Keratinocyte (primary cell): ENCODE results near the gene CMKLR1. TPM values are rescaled to one million over a fixed set of nuclear protein-coding genes. Genes with fewer than 3 reads are reported as not detected.

ENCODE experiments used
- DNase-seq: peaks from one replicate; pipeline ENCODE4 v3.0.0-alpha.2; 2011; ENCODE audit warnings: low read depth, missing footprints, low spot score
- FAIRE-seq: peaks from 2 replicates; lab custom pipeline; 2011; peaks lifted over from hg19 to GRCh38; lab: Jason Lieb, UNC
- H2AFZ ChIP-seq: 2 replicates; pipeline ENCODE4 v1.6.0; 2012; ENCODE audit warnings: low read length, control low read depth, inconsistent platforms; ENCODE audit not compliant: control insufficient read depth
- H3K27ac ChIP-seq: 2 replicates; pipeline ENCODE4 v1.5.1; 2011; ENCODE audit warnings: low read length; ENCODE audit not compliant: control insufficient read depth, insufficient read depth
- H3K27me3 ChIP-seq: 3 replicates; pipeline ENCODE4 v1.6.0; 2011; ENCODE audit warnings: low read length; ENCODE audit not compliant: control insufficient read depth, insufficient read depth; ENCODE audit errors: extremely low read depth
- H3K36me3 ChIP-seq, 2 experiments: 2 replicates in 1 of 2; 3 replicates in 1 of 2; pipeline ENCODE4 v1.5.1; 2011; ENCODE audit warnings: low read length in 2 of 2, mild to moderate bottlenecking in 1 of 2; ENCODE audit not compliant: control insufficient read depth in 2 of 2, insufficient read depth in 2 of 2; ENCODE audit errors: extremely low read depth in 1 of 2
- H3K4me1 ChIP-seq: 3 replicates; pipeline ENCODE4 v1.5.1; 2011; ENCODE audit warnings: low read length; ENCODE audit not compliant: control insufficient read depth, insufficient read depth; ENCODE audit errors: extremely low read depth
- H3K4me2 ChIP-seq: 3 replicates; pipeline ENCODE4 v1.6.0; 2011; ENCODE audit warnings: low read depth, low read length; ENCODE audit not compliant: control insufficient read depth, insufficient read depth; ENCODE audit errors: extremely low read depth
- H3K4me3 ChIP-seq, 3 experiments: fragments of 200-600 bp in 1 of 3; sonication (generic) in 1 of 3; 2 replicates in 2 of 3; 3 replicates in 1 of 3; pipeline ENCODE4 v1.5.1; 2011 to 2016; ENCODE audit warnings: low read length in 3 of 3, mild to moderate bottlenecking in 3 of 3, control low read depth in 2 of 3, inconsistent platforms in 1 of 3, low read depth in 1 of 3, mixed read lengths in 1 of 3, mixed run types in 1 of 3, moderate library complexity in 1 of 3; ENCODE audit not compliant: control insufficient read depth in 2 of 3, insufficient read depth in 2 of 3; ENCODE audit errors: extremely low read depth in 1 of 3
- H3K79me2 ChIP-seq: 2 replicates; pipeline ENCODE4 v1.6.0; 2012; ENCODE audit warnings: low read length; ENCODE audit not compliant: control insufficient read depth, insufficient read depth
- H3K9ac ChIP-seq: 3 replicates; pipeline ENCODE4 v1.6.0; 2011; ENCODE audit warnings: low read length; ENCODE audit not compliant: control insufficient read depth, insufficient read depth; ENCODE audit errors: extremely low read depth
- H3K9me1 ChIP-seq: 3 replicates; pipeline ENCODE4 v1.6.0; 2011; ENCODE audit warnings: low read length; ENCODE audit not compliant: control insufficient read depth, insufficient read depth; ENCODE audit errors: extremely low read depth
- H3K9me3 ChIP-seq: 2 replicates; pipeline ENCODE4 v1.5.1; 2012; ENCODE audit warnings: low read depth, low read length; ENCODE audit not compliant: control insufficient read depth
- H4K20me1 ChIP-seq: 3 replicates; pipeline ENCODE4 v1.6.0; 2011; ENCODE audit warnings: low read length; ENCODE audit not compliant: control insufficient read depth, insufficient read depth; ENCODE audit errors: extremely low read depth
- EZH2 ChIP-seq: IDR thresholded peaks from one replicate; pipeline ENCODE4 v1.6.1; 2012; ENCODE audit warnings: inconsistent platforms, mild to moderate bottlenecking, low read length, moderate library complexity
- dilution Hi-C: fragments of 300-500 bp; cut with MboI; formaldehyde crosslinking; loops from one replicate; pipeline ENCODE4 v1.7.0; 2020; ENCODE audit warnings: low sequenced_read_pairs; ENCODE audit not compliant: extremely low pct_ligation_motif_present
- polyA plus RNA-seq, 5 experiments: library from polyadenylated mRNA; depleted of rRNA in 3 of 5; stranded (reverse) in 3 of 5; stranded (forward) in 1 of 5; unstranded in 1 of 5; fragments of >200 nt; gene quantifications; 1 replicate in 1 of 5; 2 replicates in 3 of 5; 3 replicates in 1 of 5; pipeline versions ENCODE4 v1.2.1 to v1.2.3, GENCODE V29; 2011 to 2012; ENCODE audit warnings: missing spikeins in 2 of 5, low read depth in 1 of 5, low replicate concordance in 1 of 5
- TF ChIP-seq, protein P1 (sequence below), 3 experiments: IDR thresholded peaks in 1 of 3; conservative IDR thresholded peaks in 1 of 3; optimal IDR thresholded peaks in 1 of 3; 2 replicates in 2 of 3; 3 replicates in 1 of 3; pipeline versions ENCODE3 to v1.5.1; 2011; ENCODE audit warnings: low read length in 3 of 3, mild to moderate bottlenecking in 3 of 3, moderate library complexity in 2 of 3, control low read depth in 1 of 3, inconsistent platforms in 1 of 3; ENCODE audit not compliant: insufficient read depth in 2 of 3; ENCODE audit errors: extremely low read depth in 1 of 3

Gene CMKLR1
- polyA plus RNA-seq, 1 donor (not counting 4 experiments of a cell fraction or from before 2014, with no cell fraction given) = not detected

DNA sequence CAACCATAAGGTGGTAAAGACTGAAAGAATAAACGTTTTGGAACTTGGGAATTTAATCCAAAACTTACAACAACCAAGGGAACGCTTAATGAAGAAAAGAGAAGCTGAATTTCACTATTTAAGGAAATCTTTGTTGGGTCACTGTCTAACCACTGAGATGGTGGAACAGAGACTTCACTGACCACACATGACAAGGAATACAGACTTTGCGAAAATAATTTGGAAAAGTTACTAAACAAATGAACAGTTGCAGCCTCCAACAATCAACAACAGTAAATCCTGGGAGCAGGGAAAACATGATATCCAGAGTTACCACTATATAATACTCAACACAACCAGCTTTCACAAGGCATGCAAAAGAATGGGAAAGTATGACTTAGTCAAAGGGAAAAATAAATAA lies 79.1 kb downstream of the CMKLR1 start:
- FAIRE-seq = no peak

GRCh38 chr12:108257610-108258106 lies 81.5 kb downstream of the CMKLR1 start:
- Histone ChIP-seq H3K9me1 (no peaks in the 10 kb centered on the region), H3K4me2 (no peak overlapping the region), H4K20me1 (no peaks in the 10 kb centered on the region), H3K9me3 (no peaks in the 10 kb centered on the region), H3K79me2 (no peaks in the 10 kb centered on the region), H3K36me3 (no peaks in the 10 kb centered on the region), H3K9ac (no peak overlapping the region), H3K27me3 (no peaks in the 10 kb centered on the region), H3K27ac (no peak overlapping the region), H3K4me1 (no peaks in the 10 kb centered on the region), H3K4me3 (no peak overlapping the region), H2AFZ (no peak overlapping the region)
- dilution Hi-C loops = no loop called here
- FAIRE-seq = no peak
- TF ChIP-seq EZH2 = no peak
- TF ChIP-seq, protein P1, sequence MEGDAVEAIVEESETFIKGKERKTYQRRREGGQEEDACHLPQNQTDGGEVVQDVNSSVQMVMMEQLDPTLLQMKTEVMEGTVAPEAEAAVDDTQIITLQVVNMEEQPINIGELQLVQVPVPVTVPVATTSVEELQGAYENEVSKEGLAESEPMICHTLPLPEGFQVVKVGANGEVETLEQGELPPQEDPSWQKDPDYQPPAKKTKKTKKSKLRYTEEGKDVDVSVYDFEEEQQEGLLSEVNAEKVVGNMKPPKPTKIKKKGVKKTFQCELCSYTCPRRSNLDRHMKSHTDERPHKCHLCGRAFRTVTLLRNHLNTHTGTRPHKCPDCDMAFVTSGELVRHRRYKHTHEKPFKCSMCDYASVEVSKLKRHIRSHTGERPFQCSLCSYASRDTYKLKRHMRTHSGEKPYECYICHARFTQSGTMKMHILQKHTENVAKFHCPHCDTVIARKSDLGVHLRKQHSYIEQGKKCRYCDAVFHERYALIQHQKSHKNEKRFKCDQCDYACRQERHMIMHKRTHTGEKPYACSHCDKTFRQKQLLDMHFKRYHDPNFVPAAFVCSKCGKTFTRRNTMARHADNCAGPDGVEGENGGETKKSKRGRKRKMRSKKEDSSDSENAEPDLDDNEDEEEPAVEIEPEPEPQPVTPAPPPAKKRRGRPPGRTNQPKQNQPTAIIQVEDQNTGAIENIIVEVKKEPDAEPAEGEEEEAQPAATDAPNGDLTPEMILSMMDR (optimal IDR thresholded peaks at IDR 0.05 in 1 of 3, IDR thresholded peaks at IDR 0.05 in 1 of 3, conservative IDR thresholded peaks at IDR 0.05 in 1 of 3; ENCODE audit: extremely low read depth in 1 of 3, insufficient read depth in 2 of 3, low read length in 3 of 3) = no peak
- no peak for DNase-seq

More for the DNA sequence above, 79.1 kb downstream of the CMKLR1 start:
- no peak overlapping the region for H3K27ac ChIP-seq
- no peak overlapping the region for H2AFZ ChIP-seq
- H3K9me1 ChIP-seq = no peaks in the 10 kb centered on the region
- H3K79me2 ChIP-seq = no peaks in the 10 kb centered on the region
- H3K9ac ChIP-seq = no peak overlapping the region
- DNase-seq = no peak
- dilution Hi-C loops = no loop called here
- H3K4me3 ChIP-seq = no peak overlapping the region
- no peaks in the 10 kb centered on the region for H4K20me1 ChIP-seq
- TF ChIP-seq EZH2 = no peak
- TF ChIP-seq, protein P1 (optimal IDR thresholded peaks at IDR 0.05 in 1 of 3, IDR thresholded peaks at IDR 0.05 in 1 of 3, conservative IDR thresholded peaks at IDR 0.05 in 1 of 3; ENCODE audit: extremely low read depth in 1 of 3, insufficient read depth in 2 of 3, low read length in 3 of 3) = no peak
- H3K9me3 ChIP-seq = no peaks in the 10 kb centered on the region
- no peaks in the 10 kb centered on the region for H3K36me3 ChIP-seq
- no peaks in the 10 kb centered on the region for H3K4me1 ChIP-seq
- H3K4me2 ChIP-seq = no peak overlapping the region
- H3K27me3 ChIP-seq = no peaks in the 10 kb centered on the region
